Astrocyte (in vitro differentiated cells and primary cell): ENCODE data around the gene ALG5.

Experiments
- EZH2 ChIP-seq: IDR thresholded peaks from 2 replicates; pipeline ENCODE4 v1.6.1; 2012; ENCODE audit warnings: mild to moderate bottlenecking, low read length, inconsistent platforms; ENCODE audit not compliant: insufficient read depth
- TF ChIP-seq, protein P1 (sequence below): IDR thresholded peaks from 2 replicates; pipeline ENCODE4 v1.5.1; 2011; ENCODE audit warnings: low read depth, mild to moderate bottlenecking, inconsistent platforms, low read length, moderate library complexity; ENCODE audit not compliant: insufficient read depth

DNA sequence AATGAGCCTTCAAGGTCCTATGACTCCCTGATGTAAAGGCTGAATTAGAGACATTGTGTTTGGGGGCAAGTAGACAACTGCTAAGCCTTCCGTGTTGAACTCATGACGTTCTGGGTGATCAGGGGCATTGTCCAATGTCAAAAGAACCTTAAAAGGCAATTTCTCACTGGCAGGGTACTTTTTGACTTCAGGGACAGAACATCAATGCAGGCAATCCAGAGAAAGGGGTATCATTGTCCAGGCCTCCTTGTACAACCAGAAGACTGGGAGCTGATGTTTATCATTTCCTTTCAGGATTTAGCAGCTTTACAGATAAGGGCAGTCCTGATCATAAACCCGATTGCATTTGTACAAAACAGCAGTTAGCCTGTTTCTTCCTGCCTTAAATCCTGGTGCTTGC is 54.1 kb downstream of the ALG5 start:
- TF ChIP-seq, protein P1, sequence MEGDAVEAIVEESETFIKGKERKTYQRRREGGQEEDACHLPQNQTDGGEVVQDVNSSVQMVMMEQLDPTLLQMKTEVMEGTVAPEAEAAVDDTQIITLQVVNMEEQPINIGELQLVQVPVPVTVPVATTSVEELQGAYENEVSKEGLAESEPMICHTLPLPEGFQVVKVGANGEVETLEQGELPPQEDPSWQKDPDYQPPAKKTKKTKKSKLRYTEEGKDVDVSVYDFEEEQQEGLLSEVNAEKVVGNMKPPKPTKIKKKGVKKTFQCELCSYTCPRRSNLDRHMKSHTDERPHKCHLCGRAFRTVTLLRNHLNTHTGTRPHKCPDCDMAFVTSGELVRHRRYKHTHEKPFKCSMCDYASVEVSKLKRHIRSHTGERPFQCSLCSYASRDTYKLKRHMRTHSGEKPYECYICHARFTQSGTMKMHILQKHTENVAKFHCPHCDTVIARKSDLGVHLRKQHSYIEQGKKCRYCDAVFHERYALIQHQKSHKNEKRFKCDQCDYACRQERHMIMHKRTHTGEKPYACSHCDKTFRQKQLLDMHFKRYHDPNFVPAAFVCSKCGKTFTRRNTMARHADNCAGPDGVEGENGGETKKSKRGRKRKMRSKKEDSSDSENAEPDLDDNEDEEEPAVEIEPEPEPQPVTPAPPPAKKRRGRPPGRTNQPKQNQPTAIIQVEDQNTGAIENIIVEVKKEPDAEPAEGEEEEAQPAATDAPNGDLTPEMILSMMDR: no peak
- no peak for TF ChIP-seq EZH2
